Measurements from ENCODE around the gene TBC1D30.

Gene TBC1D30

GRCh38 chr12:64825143-64826021 lies 935 bp downstream of the TBC1D30 start:
- Histone ChIP-seq H3K4me2 (ENCODE audit: low read depth, low read length) (peak overlapping the region; percentile 93), H3K9ac (ENCODE audit: low read length) (peak overlapping the region; percentile 70), H3K4me3 (ENCODE audit: low read length) (peak overlapping the region; percentile 96)

GRCh38 chr12:64826234-64826633 lies 1.8 kb downstream of the TBC1D30 start:
- H3F3A ChIP-seq (ENCODE audit: insufficient read depth, low read length) = no peaks in the 10 kb centered on the region; the same call in 1 of the 2 replicates
- H3K9me3 ChIP-seq (replicated peaks; ENCODE audit: insufficient read depth, low read length) = no peaks in the 10 kb centered on the region
- no peaks in the 10 kb centered on the region for H3K27me3 ChIP-seq (replicated peaks; ENCODE audit: insufficient read depth, low read length)
- DNase-seq = no peak
- no peak overlapping the region for H3K27ac ChIP-seq (ENCODE audit: low read length)
- TF ChIP-seq EZH2 (optimal IDR thresholded peaks at IDR 0.05; ENCODE audit: low read depth, low read length) (no peak), CTCF (IDR thresholded peaks at IDR 0.05; ENCODE audit: low read length) (no peak), EZH2phosphoT487 (IDR thresholded peaks at IDR 0.05; ENCODE audit: low read length) (no peak)
- no peak overlapping the region for H3K4me3 ChIP-seq (ENCODE audit: low read length)
- no peak overlapping the region for H2AFZ ChIP-seq (ENCODE audit: low read length)
- H3K79me2 ChIP-seq (ENCODE audit: low read length) = peaks cover 20% of the 10 kb centered on the region
- 0 out of 2 replicates have a peak, but pooled peaks cover 11% of the 10 kb centered on the region for H3K4me1 ChIP-seq (ENCODE audit: low read length)
- H3K36me3 ChIP-seq (replicated peaks; ENCODE audit: insufficient read depth, low read length) = no peaks in the 10 kb centered on the region
- H3K4me2 ChIP-seq (ENCODE audit: low read depth, low read length) = peak overlapping the region; percentile 93; the same call in 1 of the 2 replicates
- H3K9ac ChIP-seq (ENCODE audit: low read length) = no peak overlapping the region
- no peaks in the 10 kb centered on the region for H4K20me1 ChIP-seq (ENCODE audit: insufficient read depth, low read length)
- H3K9me2 ChIP-seq (replicated peaks; ENCODE audit: insufficient read depth, low read length) = no peaks in the 10 kb centered on the region

More at GRCh38 chr12:64825143-64826021, 935 bp downstream of the TBC1D30 start:
- Histone ChIP-seq H3K4me1 (ENCODE audit: low read length) (0 out of 2 replicates have a peak, but pooled peaks cover 6% of the 10 kb centered on the region), H4K20me1 (ENCODE audit: insufficient read depth, low read length) (no peaks in the 10 kb centered on the region), H3K9me2 (replicated peaks; ENCODE audit: insufficient read depth, low read length) (no peaks in the 10 kb centered on the region), H3K27ac (ENCODE audit: low read length) (no peak overlapping the region; the same call in 1 of the 2 replicates), H3F3A (ENCODE audit: insufficient read depth, low read length) (no peaks in the 10 kb centered on the region; the same call in 1 of the 2 replicates), H3K79me2 (ENCODE audit: low read length) (peaks cover 20% of the 10 kb centered on the region), H2AFZ (ENCODE audit: low read length) (peak overlapping the region; percentile 95), H3K36me3 (replicated peaks; ENCODE audit: insufficient read depth, low read length) (no peaks in the 10 kb centered on the region), H3K9me3 (replicated peaks; ENCODE audit: insufficient read depth, low read length) (no peaks in the 10 kb centered on the region), H3K27me3 (replicated peaks; ENCODE audit: insufficient read depth, low read length) (no peaks in the 10 kb centered on the region)
- no peak for TF ChIP-seq EZH2phosphoT487 (IDR thresholded peaks at IDR 0.05; ENCODE audit: low read length)
- TF ChIP-seq CTCF (IDR thresholded peaks at IDR 0.05; ENCODE audit: low read length) = no peak
- TF ChIP-seq EZH2 (optimal IDR thresholded peaks at IDR 0.05; ENCODE audit: low read depth, low read length) = no peak
- DNase-seq = peak; percentile 56

GRCh38 chr12:64828713-64829112 lies 4.3 kb downstream of the TBC1D30 start:
- Histone ChIP-seq H3K27me3 (replicated peaks; ENCODE audit: insufficient read depth, low read length) (no peaks in the 10 kb centered on the region), H3K4me1 (ENCODE audit: low read length) (0 out of 2 replicates have a peak, but pooled peaks cover 11% of the 10 kb centered on the region)
- no peak for TF ChIP-seq EZH2phosphoT487 (IDR thresholded peaks at IDR 0.05; ENCODE audit: low read length)
- no peak for TF ChIP-seq CTCF (IDR thresholded peaks at IDR 0.05; ENCODE audit: low read length)
- TF ChIP-seq EZH2 (optimal IDR thresholded peaks at IDR 0.05; ENCODE audit: low read depth, low read length) = no peak

More at GRCh38 chr12:64828713-64829112, 4.3 kb downstream of the TBC1D30 start:
- no peak for DNase-seq
- H3K36me3 ChIP-seq (replicated peaks; ENCODE audit: insufficient read depth, low read length) = peaks cover 3% of the 10 kb centered on the region; the same call in 1 of the 2 replicates
- H3K9me3 ChIP-seq (replicated peaks; ENCODE audit: insufficient read depth, low read length) = no peaks in the 10 kb centered on the region
- no peak overlapping the region for H3K4me2 ChIP-seq (ENCODE audit: low read depth, low read length)
- H3F3A ChIP-seq (ENCODE audit: insufficient read depth, low read length) = no peaks in the 10 kb centered on the region; the same call in 1 of the 2 replicates
- H3K27ac ChIP-seq (ENCODE audit: low read length) = no peak overlapping the region
- peaks cover 20% of the 10 kb centered on the region for H3K79me2 ChIP-seq (ENCODE audit: low read length)
- no peak overlapping the region for H3K9ac ChIP-seq (ENCODE audit: low read length)
- H2AFZ ChIP-seq (ENCODE audit: low read length) = no peak overlapping the region
- no peaks in the 10 kb centered on the region for H3K9me2 ChIP-seq (replicated peaks; ENCODE audit: insufficient read depth, low read length)
- H4K20me1 ChIP-seq (ENCODE audit: insufficient read depth, low read length) = no peaks in the 10 kb centered on the region
- H3K4me3 ChIP-seq (ENCODE audit: low read length) = no peak overlapping the region
